ENCODE results near the gene OR2B6. TPM values are rescaled to one million over a fixed set of nuclear protein-coding genes. Genes with fewer than 3 reads are reported as not detected.
A peak's percentile ranks its signal among the peaks of the same experiment; 100 is the strongest.

The OR2B6 gene
- total and polyA plus RNA-seq, 8 donors: not detected

GRCh38 chr6:27957516-27957915 is 475 bp downstream of the OR2B6 start:
- Histone ChIP-seq H3K27me3 (peaks cover 0 to 23% (median 8%) of the 10 kb centered on the region in 4 donors), H3K4me1 (no peaks in the 10 kb centered on the region), H3K4me3 (no peak overlapping the region), H3K9me3 (no peaks in the 10 kb centered on the region), H3K27ac (no peak overlapping the region), H3K36me3 (no peaks in the 10 kb centered on the region)
- TF ChIP-seq CTCF (IDR thresholded peaks at IDR 0.05): no peak
- DNase-seq (no peak), ATAC-seq (no peak), FAIRE-seq (no peak)
- 58 to 68% methylated on average over 4 of the region's 4 CpGs for WGBS, 2 donors
- intact Hi-C loops (cut with DNase I): no loop called here

- TF ChIP-seq CTCF (IDR thresholded peaks at IDR 0.05): no peak
- DNase-seq: no peak
- Histone ChIP-seq H3K4me3 (no peak overlapping the region), H3K9me3 (no peaks in the 10 kb centered on the region), H3K4me1 (no peaks in the 10 kb centered on the region), H3K27ac (no peak overlapping the region), H3K36me3 (no peaks in the 10 kb centered on the region), H3K27me3 (peaks cover 0 to 11% (median 2%) of the 10 kb centered on the region in 4 donors)
- ATAC-seq: no peak
- intact Hi-C loops (cut with DNase I): no loop called here
- no peak for FAIRE-seq
- 70 to 74% methylated on average over 3 of the region's 3 CpGs for WGBS, 2 donors
Measured at GRCh38 chr6:27962506-27962905, 5.5 kb downstream of the OR2B6 start.

- 63 to 71% methylated on average over 4 of the region's 4 CpGs for WGBS, 2 donors
- Histone ChIP-seq H3K27me3 (no peaks in the 10 kb centered on the region), H3K36me3 (no peaks in the 10 kb centered on the region), H3K9me3 (no peaks in the 10 kb centered on the region), H3K27ac (no peak overlapping the region), H3K4me3 (no peak overlapping the region), H3K4me1 (no peaks in the 10 kb centered on the region)
- ATAC-seq: no peak
- FAIRE-seq: no peak
- no peak for TF ChIP-seq CTCF (IDR thresholded peaks at IDR 0.05)
- intact Hi-C loops (cut with DNase I): no loop called here
- DNase-seq: no peak
Measured at GRCh38 chr6:27966044-27966443, 9.0 kb downstream of the OR2B6 start.

GRCh38 chr6:27966816-27967426 is 9.9 kb downstream of the OR2B6 start:
- H3K27me3 ChIP-seq: no peaks in the 10 kb centered on the region
- no peak for FAIRE-seq
- H3K27ac ChIP-seq: no peak overlapping the region
- no peaks in the 10 kb centered on the region for H3K4me1 ChIP-seq
- TF ChIP-seq CTCF (IDR thresholded peaks at IDR 0.05): no peak
- peak in 1 of 6 donors; percentile 35 for DNase-seq
- H3K36me3 ChIP-seq: no peaks in the 10 kb centered on the region
- intact Hi-C loops (cut with DNase I): no loop called here
- no peaks in the 10 kb centered on the region for H3K9me3 ChIP-seq
- no peak overlapping the region for H3K4me3 ChIP-seq
- 86 to 93% methylated on average over 23 of the region's 23 CpGs for WGBS, 2 donors
- no peak for ATAC-seq

- H3K4me3 ChIP-seq: no peak overlapping the region
- no peaks in the 10 kb centered on the region for H3K36me3 ChIP-seq
- H3K9me3 ChIP-seq: no peaks in the 10 kb centered on the region
- H3K27me3 ChIP-seq: peaks cover 0 to 3% (median 0%) of the 10 kb centered on the region in 4 donors
- no peak for ATAC-seq
- H3K27ac ChIP-seq: no peak overlapping the region
- intact Hi-C loops (cut with DNase I): no loop called here
- DNase-seq: no peak
- no peak for TF ChIP-seq CTCF (IDR thresholded peaks at IDR 0.05)
- FAIRE-seq: no peak
- WGBS, 2 donors: 73 to 76% methylated on average over 2 of the region's 2 CpGs
- no peaks in the 10 kb centered on the region for H3K4me1 ChIP-seq
Measured at GRCh38 chr6:27970444-27970843, 13.4 kb downstream of the OR2B6 start.
